Measurements from ENCODE around the gene EEPD1.

GRCh38 chr7:36249091-36249490 is 96.0 kb downstream of the EEPD1 start:
- TF ChIP-seq EZH2 (IDR thresholded peaks at IDR 0.05) (no peak), POLR2AphosphoS5 (IDR thresholded peaks at IDR 0.05; ENCODE audit: borderline replicate concordance, low read depth, low read length) (no peak)

All from SK-N-MC (cell line).